MG63 (cell line): ENCODE measurements around the gene CDK5RAP1. TPM values are rescaled to one million over a fixed set of nuclear protein-coding genes. Genes with fewer than 3 reads are reported as not detected.

Experiments
- total RNA-seq: library from RNA; depleted of rRNA; stranded (reverse); fragments of >200 nt; shearing (Covaris generic); gene quantifications from 2 replicates; pipeline ENCODE4 v1.2.3, GENCODE V29; 2014; ENCODE audit warnings: low replicate concordance; rRNA removed

Gene CDK5RAP1
- total RNA-seq, 1 experiment from 2014 or later, result 52.2 TPM

Other genes starting within 250 kb of the CDK5RAP1 start
- not detected in 2 replicates for gene BPIFA2, start 233.4 kb downstream of the CDK5RAP1 start, total RNA-seq
- gene BPIFA3, start 184.2 kb downstream of the CDK5RAP1 start, total RNA-seq, result not detected in 2 replicates
- not detected in 2 replicates for gene BPIFA1, start 165.5 kb downstream of the CDK5RAP1 start, total RNA-seq
- not detected in 2 replicates for gene BPIFB1, start 118.3 kb downstream of the CDK5RAP1 start, total RNA-seq
- gene SNTA1, start 42.2 kb upstream of the CDK5RAP1 start, total RNA-seq, result 14.0 and 15.7 TPM in 2 replicates
- 7.2 and 7.5 TPM in 2 replicates for gene CBFA2T2, start 88.6 kb upstream of the CDK5RAP1 start, total RNA-seq